ENCODE results near the gene ARMC2. TPM values are rescaled to one million over a fixed set of nuclear protein-coding genes. Genes with fewer than 3 reads are reported as not detected.
"Not testable (repeated sequence)": the region's sequence is repeated elsewhere in the genome, so short reads cannot be mapped to it uniquely, and the experiment has no call there.

ARMC2 gene
- total RNA-seq, 1 experiment from 2014 or later: 4.0 TPM

DNA sequence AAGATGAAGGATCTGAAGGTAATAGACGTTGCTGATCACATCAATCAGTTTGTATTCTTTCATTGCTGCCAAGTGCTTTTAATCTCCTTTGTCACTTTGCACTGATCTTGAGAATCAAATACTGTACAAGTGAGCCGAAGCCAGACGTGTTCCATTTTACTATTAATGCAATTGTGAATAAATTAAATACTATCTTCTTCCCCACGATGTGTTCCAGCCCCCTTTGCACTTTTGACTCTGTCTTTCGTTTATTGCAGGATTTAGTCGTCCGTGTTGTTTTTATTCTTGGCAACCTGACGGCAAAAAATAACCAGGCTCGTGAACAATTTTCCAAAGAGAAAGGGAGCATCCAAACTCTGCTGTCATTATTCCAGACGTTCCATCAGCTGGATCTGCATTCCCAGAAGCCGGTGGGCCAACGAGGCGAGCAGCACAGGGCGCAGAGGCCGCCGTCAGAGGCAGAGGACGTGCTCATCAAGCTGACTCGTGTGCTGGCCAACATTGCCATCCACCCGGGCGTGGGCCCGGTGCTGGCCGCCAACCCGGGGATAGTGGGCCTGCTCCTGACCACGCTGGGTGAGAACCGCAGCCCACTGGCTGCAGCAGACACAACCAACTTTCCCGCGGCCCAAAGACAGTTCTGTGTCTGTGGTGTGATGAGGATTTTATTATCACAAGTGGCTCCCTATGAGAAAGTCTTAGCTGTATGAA lies 104.7 kb downstream of the ARMC2 start:
- no peak for DNase-seq (ENCODE audit: low read depth)

GRCh38 chr6:108953681-108954080 lies 105.5 kb downstream of the ARMC2 start:
- DNase-seq (ENCODE audit: low read depth): no peak

GRCh38 chr6:108955329-108955949 lies 107.2 kb downstream of the ARMC2 start:
- DNase-seq (ENCODE audit: low read depth): no peak

GRCh38 chr6:108957221-108957620 lies 109.0 kb downstream of the ARMC2 start:
- DNase-seq (ENCODE audit: low read depth): no peak

DNA sequence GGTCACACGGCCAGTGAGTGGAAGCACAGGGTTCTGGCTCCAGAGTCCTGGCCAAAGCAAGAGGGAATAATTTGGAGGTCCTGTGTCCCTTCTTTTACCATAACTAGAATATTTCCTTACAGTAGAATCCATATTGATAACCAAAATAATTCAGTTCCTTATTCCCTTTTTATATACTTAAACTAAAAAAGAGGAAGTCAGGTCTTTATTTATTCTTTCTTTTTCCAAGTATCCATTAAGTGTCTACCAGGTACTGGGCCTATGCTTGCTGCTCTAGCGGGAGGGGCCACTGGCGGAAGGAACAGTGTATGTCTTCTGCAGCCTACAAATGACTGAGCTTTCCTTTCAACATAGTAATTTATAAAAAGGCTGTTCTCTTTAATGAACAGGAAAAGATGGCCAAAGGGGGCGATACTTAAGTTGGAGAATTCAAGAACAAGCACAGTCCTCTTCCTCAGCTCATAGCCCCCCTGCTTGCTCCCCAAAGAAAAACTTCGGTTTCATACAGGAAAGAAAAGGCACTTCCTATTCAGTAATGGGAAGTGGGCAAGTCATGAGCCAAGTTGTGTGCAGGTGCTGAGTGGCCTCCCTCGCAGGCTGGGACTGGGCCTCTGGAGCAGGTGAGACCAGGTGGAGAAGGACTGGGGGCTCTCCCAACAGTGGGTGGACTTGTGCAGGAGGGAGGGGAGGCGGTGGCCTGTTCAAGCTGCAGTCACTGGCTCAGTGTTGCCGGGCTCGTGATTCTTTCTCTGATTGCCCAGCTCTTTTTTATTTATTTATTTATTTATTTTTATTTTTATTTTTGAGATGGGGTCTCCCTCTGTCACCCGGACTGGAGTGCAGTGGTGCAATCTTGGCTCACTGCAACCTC lies 110.9 kb downstream of the ARMC2 start:
- no peak for DNase-seq (ENCODE audit: low read depth)

DNA sequence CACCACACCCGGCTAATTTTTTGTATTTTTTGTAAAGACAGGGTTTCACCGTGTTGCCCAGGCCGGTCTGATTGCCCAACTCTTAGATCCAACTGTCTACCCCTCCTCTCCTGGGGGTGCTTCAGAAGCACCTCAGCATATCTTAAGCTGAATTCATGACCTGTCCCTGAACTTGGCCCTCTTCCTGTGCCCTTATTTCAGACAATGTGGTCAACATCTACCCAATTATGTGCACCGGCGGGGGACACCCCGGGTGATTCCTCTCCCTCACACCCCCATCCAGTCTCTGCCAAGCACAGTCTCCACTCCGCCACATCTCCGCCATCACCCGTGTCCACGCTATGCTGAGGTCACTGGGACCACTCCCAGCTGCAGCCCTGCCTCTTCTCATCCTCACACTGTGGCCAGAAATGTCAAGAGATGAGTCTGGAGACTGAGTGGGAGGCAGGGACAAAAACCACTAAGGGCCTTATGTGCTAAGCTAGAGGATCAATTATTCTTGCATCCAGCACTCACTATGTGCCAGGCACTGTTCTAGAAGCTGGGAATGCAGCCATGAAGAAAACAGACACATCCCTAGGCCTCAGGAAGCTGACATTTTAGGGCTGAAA lies 111.9 kb downstream of the ARMC2 start:
- DNase-seq (ENCODE audit: low read depth): no peak

DNA sequence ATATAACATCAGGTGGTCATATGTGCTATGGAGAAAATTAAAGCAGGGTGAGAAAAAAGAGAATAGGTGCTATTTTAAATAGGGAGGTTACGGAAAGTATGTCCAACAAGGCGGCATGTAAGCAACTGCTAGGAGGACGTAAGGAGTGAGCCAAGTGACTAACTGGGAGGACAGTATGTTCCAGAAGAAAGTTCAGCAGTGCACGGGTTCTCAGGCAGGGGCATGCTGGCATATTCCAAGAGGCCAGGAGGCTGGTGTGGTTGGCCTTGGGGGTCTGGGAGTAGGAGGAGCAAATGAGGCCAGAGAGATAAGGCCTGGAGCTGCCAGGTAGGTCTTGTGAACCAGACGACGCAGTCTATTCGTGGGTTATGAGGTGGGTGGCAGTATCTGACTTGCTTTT lies 112.4 kb downstream of the ARMC2 start:
- DNase-seq (ENCODE audit: low read depth): no peak

GRCh38 chr6:108961077-108961476 lies 112.9 kb downstream of the ARMC2 start:
- DNase-seq (ENCODE audit: low read depth): no peak

DNA sequence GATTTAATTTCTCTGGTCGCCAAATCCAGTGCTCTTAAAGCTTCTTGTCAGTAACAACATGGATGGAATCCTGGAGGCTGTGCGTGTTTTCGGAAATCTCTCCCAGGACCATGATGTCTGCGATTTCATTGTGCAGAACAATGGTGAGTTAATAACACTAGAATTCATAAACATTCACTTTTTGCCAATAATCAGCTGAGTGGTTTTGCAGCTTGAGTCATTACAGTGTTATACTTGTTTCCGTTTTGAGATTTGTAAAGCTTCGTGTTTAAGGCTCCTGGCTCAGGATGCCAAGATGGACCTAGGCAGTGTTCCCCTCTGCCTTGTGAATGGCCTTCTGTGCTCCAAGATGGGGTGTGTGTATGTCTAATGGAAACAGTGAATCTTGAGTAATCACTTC lies 113.8 kb downstream of the ARMC2 start:
- DNase-seq (ENCODE audit: low read depth): no peak

GRCh38 chr6:108966251-108966650 lies 118.0 kb downstream of the ARMC2 start:
- no peak for DNase-seq (ENCODE audit: low read depth)

DNA sequence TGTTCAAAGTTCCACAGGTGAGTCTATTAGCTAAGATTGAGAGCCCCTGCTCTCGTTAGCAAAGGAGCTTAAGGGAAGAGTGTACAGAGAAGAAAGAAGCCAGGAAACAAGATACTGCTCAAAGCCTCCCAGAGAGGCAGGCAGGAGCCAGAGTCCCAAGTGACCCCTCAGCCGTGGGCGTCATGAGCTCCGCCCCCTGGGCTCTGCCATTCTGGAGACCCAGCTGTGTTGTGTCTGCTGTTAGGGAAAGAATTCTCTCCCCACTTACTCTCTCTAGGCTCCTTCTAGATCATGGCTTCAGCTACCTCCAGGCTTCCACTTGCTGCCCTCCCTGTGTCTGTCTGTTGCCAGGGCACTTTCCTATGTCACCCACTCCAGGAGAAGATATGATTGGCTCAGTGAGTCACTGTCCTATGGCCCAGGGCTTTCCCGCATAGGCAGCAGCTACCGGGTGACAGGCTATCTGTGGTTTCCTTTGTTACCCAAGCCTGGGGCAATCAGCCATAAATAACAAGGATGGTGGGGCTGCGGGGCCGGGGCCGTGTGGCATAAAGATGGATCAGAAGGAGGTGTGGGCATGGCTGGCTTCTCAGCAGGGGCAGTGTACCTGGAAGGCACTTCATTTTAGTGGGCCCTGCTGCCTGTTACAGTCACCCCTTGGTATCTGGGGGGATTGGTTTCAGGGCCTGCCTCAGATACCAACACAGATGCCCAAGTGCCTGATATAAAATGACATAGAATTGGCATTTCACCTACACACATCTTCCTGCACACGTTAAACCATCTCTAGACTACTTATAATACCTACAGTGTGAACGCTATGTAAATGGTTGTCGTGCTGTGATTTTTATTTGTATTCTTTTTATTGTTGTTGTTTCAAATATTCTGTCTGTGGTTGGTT lies 118.9 kb downstream of the ARMC2 start:
- DNase-seq (ENCODE audit: low read depth): peak; percentile 80

- no peak for DNase-seq (ENCODE audit: low read depth)
Measured at GRCh38 chr6:108968325-108969316, 120.4 kb downstream of the ARMC2 start.

DNA sequence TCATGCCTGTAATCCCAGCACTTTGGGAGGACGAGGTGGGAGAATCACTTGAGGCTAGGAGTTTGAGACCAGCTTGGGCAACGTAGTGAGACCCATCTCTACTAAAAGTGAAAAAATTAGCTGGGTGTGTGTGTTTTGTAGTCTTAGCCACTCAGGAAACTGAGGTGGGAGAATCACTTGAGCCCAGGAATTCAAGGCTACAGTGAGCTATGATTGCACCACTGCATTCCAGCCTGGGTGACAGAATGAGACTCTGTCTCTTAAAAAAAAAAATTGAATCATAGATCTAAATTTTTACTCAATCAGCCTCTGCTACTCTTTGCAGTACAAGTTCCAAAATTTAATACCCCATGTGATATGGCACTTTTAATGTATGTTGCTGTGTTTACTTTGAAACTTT lies 121.6 kb downstream of the ARMC2 start:
- no peak for DNase-seq (ENCODE audit: low read depth)

DNA sequence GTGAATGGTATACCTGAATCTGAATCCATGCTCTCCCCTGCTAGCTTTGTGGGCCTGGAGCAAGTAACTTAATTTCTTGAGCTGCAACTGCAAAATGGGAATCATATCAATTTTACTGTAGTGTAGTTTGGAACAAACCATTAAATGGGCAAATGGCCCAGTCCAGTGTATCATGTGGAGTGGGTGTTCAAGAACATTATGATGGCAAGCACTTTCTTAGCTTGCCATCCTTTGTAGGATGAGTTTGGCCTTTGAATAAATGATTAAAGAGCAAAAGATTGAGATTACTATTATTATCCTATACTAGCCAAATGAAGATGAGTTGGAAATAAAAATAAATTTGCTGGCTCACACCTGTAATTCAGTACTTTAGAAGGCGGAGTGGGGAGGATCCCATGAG lies 126.0 kb downstream of the ARMC2 start:
- DNase-seq (ENCODE audit: low read depth): no peak

GRCh38 chr6:108978638-108979037 lies 130.4 kb downstream of the ARMC2 start:
- DNase-seq (ENCODE audit: low read depth): not testable (repeated sequence)

DNA sequence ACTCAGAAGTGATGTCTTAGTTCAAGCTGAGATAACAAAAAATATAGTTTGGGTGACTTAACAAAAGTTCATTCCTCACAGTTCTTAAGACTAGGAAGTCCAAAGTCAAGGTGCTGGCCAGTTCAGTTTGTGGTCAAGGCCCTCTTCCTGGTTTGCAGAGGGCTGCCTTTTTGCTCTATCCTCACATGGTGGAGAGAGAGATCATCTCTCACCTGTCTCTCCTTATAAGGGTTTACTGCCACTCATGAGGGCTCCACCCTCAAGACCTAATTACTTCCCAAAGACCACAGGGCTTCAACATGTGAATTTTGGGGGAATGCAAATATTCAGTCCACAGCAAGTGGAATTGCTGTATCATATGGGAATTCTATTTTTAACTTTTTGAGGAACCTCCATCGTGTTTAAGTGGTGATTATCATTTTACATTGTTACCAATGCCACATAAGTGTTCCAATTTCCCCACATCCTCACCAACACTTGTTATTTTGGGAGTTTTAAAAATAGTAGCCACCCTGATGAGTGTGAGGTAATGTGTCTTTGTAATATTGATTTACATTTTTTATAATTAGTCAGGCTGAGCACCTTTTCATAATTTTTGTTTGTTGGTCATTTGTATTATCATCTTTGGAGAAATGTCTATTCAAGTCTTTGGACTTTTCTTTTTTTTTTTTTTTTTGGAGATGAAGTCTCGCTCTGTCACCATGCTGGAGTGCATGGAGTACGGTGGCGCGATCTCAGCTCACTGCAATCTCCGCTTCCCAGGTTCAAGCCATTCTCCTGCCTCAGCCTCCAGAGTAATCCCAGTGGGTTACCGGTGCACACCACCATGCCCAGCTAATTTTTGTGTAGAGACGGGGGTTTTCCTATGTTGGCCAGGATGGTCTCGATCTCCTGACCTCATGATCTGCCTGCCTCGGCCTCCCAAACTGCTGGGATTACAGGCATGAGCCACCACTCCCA lies 134.2 kb downstream of the ARMC2 start:
- DNase-seq (ENCODE audit: low read depth): no peak

DNA sequence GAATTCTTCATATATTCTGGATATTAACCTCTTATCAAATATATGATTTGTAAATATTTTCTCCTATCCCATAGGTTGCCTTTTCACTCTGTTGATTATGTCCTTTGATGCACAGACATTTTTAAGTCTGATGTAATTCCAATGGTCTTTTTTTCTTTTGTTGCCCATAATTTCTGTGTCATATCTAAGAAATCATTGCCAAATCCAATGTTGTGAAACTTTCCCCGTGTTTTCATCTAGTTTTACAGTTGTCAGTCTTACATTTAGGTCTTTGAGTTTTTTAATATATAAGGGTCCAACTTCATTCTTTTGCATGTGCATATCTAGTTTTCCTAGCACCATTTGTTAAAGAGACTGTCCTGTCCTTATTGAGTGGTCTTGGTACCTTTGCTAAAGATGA lies 134.9 kb downstream of the ARMC2 start:
- no peak for DNase-seq (ENCODE audit: low read depth)

DNA sequence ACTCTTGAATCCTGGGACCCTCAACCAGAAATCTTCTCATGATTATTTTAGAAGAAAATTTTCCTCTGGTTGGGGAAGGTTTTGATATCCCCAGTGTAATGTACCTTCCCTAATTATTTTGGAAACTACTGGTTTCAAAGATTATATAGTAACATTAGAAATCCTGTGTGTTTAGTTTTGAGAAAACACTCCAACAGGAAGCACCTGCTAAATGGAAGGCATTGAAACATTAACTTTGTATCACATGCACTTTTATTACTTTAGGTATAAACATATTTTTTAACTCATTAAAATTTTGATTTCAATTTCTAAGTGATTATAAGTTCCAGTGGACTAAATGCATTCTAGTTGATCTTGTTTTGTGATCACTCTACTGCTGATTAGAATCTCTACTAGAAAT lies 137.1 kb downstream of the ARMC2 start:
- DNase-seq (ENCODE audit: low read depth): no peak

DNA sequence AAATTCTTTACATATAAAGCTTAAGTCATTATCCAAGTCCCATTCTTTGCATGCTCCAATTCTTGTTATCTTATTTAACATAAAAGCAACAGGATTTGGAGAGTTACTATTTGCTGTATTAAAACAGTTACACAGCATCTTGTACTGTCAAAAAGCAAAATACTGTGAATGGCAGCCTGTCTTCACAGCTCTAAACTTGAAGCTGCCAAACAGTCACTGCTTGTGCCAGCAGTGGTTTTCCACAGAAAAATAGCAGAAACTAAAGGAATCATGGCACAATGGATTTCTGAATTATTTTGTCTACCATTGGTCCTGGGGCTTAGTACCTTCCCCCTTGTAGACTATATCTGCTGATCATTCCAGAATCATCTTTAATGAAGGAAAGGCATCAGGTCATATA lies 138.9 kb downstream of the ARMC2 start:
- no peak for DNase-seq (ENCODE audit: low read depth)
